SU-DHL-6 (cell line): Measurements from ENCODE around the gene RAB31.

Experiments used
- EZH2phosphoT487 ChIP-seq: fragments of 200-600 bp; sonication (generic), shearing (Covaris generic); conservative IDR thresholded peaks from 2 replicates; pipeline ENCODE4 v1.6.1; 2018; ENCODE audit warnings: mild to moderate bottlenecking, antibody characterized with exemption, low read length, moderate library complexity, mixed read lengths
- TF ChIP-seq, protein P1 (sequence below): fragments of 200-600 bp; sonication (generic); IDR thresholded peaks from one replicate; pipeline ENCODE4 v1.5.1; 2017; ENCODE audit warnings: antibody characterized with exemption, mild to moderate bottlenecking, low read length, moderate library complexity; ENCODE audit not compliant: insufficient read depth, poor library complexity, severe bottlenecking

DNA sequence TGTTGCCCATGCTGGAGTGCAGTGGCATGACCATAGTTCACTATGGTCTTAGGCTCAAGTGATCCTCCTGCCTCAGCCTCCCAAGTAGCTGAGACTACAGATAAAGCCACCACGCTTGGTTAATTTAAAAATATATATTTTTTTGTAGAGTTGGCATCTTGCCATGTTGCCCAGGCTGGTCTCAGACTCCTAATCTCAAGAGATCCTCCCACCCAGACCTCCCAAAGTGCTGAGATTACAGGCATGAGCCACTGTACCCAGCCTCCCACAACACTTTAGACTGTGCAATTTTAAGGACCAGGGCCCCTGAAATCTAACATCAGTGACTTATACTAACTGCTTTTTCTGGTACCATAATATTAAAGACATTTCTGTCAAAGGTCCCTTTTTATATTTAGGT lies 182.9 kb downstream of the RAB31 start:
- TF ChIP-seq, protein P1, sequence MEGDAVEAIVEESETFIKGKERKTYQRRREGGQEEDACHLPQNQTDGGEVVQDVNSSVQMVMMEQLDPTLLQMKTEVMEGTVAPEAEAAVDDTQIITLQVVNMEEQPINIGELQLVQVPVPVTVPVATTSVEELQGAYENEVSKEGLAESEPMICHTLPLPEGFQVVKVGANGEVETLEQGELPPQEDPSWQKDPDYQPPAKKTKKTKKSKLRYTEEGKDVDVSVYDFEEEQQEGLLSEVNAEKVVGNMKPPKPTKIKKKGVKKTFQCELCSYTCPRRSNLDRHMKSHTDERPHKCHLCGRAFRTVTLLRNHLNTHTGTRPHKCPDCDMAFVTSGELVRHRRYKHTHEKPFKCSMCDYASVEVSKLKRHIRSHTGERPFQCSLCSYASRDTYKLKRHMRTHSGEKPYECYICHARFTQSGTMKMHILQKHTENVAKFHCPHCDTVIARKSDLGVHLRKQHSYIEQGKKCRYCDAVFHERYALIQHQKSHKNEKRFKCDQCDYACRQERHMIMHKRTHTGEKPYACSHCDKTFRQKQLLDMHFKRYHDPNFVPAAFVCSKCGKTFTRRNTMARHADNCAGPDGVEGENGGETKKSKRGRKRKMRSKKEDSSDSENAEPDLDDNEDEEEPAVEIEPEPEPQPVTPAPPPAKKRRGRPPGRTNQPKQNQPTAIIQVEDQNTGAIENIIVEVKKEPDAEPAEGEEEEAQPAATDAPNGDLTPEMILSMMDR, result no peak
- no peak for TF ChIP-seq EZH2phosphoT487
